ENCODE measurements around the gene NRXN3.

- TF ChIP-seq, protein P1, sequence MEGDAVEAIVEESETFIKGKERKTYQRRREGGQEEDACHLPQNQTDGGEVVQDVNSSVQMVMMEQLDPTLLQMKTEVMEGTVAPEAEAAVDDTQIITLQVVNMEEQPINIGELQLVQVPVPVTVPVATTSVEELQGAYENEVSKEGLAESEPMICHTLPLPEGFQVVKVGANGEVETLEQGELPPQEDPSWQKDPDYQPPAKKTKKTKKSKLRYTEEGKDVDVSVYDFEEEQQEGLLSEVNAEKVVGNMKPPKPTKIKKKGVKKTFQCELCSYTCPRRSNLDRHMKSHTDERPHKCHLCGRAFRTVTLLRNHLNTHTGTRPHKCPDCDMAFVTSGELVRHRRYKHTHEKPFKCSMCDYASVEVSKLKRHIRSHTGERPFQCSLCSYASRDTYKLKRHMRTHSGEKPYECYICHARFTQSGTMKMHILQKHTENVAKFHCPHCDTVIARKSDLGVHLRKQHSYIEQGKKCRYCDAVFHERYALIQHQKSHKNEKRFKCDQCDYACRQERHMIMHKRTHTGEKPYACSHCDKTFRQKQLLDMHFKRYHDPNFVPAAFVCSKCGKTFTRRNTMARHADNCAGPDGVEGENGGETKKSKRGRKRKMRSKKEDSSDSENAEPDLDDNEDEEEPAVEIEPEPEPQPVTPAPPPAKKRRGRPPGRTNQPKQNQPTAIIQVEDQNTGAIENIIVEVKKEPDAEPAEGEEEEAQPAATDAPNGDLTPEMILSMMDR (conservative IDR thresholded peaks at IDR 0.05; ENCODE audit: low read length) = no peak
- TF ChIP-seq EZH2phosphoT487 (IDR thresholded peaks at IDR 0.05; ENCODE audit: borderline replicate concordance, low read depth, low read length) = no peak
Measured at GRCh38 chr14:79825046-79825521, 1654.9 kb downstream of the NRXN3 start.
